NOMO-1 treated with DMSO at 0.1 percent for 48 hours (cell line): ENCODE measurements around the gene TMEM108.

Experiments used
- DNase-seq: peaks from one replicate; lab custom pipeline; 2025; ENCODE audit not compliant: unreplicated experiment; lab: John Stamatoyannopoulos, UW

Gene TMEM108

GRCh38 chr3:133115176-133115575, 77.0 kb downstream of the TMEM108 start:
- no peak for DNase-seq

DNA sequence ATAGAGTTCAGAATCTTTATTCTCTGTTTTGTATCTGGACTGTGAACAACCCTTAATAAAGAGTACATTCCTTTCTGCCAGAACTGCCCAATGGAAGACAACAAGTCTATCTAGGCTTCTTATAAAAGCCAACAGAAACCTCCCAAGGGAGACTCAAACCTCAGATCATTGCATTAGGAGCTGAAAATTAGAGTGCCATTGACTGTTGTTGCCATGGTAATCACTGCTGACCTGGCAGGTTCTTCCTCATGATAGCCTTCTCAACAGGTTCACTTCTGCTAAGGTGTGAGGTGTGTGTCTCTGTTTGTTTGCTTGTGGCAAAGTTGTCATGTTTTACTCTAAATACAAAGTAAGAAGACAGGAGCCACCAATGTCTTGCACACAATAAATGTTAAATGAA, 79.2 kb downstream of the TMEM108 start:
- no peak for DNase-seq

DNA sequence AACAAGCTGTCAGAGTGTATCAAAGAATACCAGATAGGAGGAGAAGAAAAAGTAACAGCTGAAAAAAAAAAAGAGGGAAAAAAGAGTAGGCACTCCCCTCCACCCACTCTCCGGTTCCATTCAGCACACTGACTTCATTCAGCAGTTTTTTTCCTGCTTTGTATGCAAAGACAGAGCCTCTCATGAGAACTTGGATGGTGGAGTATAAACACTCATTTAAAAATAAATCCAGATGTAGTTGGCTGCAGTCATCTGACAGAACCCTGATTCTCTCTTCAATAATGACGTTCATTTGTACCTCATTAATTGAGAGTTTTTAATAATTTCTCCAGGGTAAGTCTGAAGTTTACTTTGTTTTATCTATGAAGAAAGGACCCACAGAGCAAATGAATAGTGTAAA, 81.0 kb downstream of the TMEM108 start:
- DNase-seq = no peak

DNA sequence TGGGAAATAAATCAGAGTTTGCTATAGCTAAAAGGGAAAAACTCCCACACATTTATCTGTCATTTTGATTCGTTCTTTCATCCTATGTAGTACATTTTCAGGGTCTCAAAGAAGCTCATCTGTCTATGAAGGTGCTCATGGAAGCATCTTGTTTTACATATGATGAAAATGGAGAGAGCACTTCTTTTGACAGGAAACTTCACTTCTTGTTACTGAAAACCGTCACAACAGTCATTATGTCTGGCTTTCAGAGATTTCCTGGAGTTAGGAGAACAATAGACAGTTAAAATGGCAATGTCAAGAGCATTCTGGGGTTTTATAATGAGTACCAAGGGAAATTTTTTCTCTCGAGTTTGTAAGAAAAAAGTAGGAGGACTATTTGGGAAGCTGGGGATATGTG, 83.3 kb downstream of the TMEM108 start:
- no peak for DNase-seq

- no peak for DNase-seq
These were observed 85.4 kb downstream of the TMEM108 start for GRCh38 chr3:133123636-133124035.

GRCh38 chr3:133124511-133124910, 86.3 kb downstream of the TMEM108 start:
- DNase-seq = no peak

GRCh38 chr3:133125171-133125570, 87.0 kb downstream of the TMEM108 start:
- no peak for DNase-seq

- no peak for DNase-seq
These were observed 87.6 kb downstream of the TMEM108 start for GRCh38 chr3:133125802-133126201.

DNA sequence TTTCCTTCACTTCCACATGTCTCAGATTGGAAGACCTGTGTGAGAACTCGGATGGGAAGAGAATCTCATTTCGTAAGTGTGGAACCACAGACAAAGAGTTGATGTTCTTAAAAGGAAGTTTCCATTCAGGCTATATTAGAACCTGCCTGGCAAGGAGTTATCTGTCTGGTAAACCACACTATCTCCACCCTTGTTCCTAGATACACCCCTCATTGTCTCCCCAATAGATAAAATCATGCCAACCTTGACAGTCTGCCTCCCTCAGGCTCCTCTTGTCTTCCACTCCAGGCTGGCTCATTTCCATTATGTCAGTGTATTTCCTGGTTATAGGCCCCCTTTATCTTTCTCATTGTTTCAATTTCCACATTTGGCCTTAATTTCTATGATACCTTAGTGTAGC, 89.2 kb downstream of the TMEM108 start:
- no peak for DNase-seq

- DNase-seq = no peak
These were observed 92.0 kb downstream of the TMEM108 start for GRCh38 chr3:133130168-133130567.

GRCh38 chr3:133135306-133135705, 97.1 kb downstream of the TMEM108 start:
- no peak for DNase-seq

- DNase-seq = no peak
These were observed 98.2 kb downstream of the TMEM108 start for GRCh38 chr3:133136114-133137041.

GRCh38 chr3:133137042-133137996, 99.1 kb downstream of the TMEM108 start:
- no peak for DNase-seq

- DNase-seq = peak; percentile 59
These were observed 99.8 kb downstream of the TMEM108 start for GRCh38 chr3:133138017-133138416.

DNA sequence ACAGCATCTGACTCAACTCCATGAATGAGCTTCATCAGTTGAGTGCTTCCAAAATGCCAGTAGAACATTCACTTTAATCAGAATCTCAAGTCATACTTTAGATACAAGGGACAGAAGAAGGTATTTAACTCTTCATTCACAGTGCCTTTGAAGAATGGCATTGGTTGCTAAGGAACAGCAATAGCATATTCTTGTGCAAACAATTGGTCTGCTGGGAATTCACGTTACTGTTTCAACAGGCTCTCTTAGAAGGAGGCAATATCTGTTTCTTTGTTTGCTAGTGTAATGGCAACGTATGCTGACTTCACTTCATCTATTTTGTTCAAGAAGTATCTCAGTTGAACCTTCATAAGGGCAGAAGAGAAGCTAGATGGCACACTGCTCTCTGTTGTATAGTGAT, 113.9 kb downstream of the TMEM108 start:
- DNase-seq = no peak

DNA sequence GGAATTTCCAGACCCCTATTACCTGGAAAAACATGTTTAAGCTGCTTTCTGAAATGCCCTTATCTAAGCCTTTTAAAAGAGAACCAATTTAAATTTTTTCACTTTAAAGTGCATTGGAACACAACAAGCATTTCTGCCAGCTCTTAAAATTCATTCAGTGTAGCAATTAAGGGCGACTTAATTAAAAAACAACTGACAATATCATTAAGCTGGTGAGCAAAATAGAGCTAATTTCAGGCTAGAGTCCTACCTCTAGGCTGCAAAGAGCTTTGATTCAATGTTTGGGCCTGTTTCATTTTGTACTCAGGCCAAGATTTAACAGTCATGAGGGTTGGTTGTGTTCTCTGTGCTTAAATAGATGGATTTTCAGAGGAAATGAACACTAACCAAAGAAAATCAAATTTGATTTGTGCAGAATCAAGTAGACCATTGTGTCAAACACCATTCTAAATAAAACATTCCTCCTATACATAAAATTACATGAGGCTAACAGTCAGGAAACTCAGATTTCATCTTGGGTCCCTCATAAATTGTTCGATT, 114.6 kb downstream of the TMEM108 start:
- no peak for DNase-seq

GRCh38 chr3:133153382-133153781, 115.2 kb downstream of the TMEM108 start:
- peak; percentile 39 for DNase-seq

DNA sequence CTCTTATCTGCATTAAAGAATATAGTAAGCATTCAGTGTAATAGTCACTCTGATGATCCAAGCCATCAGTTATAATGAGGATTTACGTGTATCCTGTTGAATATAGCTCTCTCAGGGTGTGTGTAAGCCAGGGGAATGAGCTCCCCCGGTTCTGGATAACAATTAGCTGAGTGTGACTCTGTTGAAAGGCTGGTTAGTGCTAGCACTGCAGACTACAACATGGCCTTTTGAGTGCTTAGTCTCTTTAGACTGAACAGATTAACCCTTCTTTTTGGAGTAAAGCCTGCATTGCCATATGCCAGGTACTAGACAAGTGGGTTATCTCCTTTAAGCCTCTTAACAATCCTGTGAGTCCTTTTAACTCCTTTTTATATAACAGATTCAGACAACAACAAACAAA, 119.5 kb downstream of the TMEM108 start:
- DNase-seq = no peak

DNA sequence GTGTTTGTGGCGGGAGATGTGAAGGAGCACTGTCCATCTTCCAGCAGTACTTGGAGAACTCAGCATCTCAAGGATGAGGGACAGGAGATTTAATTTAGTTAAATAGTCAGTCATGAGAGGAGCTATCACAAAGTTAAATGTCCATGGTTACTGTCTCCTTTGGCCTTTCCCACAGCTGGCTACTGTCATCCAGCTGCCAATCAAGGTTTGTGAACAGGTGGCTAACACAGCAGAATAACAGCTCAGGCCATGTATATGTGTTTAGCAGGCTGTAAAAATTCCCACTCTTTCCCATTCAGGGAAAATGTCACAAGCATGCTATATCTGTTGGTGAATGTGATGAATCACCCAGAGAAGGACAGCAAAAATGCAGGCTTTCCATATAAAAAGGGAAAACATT, 120.5 kb downstream of the TMEM108 start:
- no peak for DNase-seq

DNA sequence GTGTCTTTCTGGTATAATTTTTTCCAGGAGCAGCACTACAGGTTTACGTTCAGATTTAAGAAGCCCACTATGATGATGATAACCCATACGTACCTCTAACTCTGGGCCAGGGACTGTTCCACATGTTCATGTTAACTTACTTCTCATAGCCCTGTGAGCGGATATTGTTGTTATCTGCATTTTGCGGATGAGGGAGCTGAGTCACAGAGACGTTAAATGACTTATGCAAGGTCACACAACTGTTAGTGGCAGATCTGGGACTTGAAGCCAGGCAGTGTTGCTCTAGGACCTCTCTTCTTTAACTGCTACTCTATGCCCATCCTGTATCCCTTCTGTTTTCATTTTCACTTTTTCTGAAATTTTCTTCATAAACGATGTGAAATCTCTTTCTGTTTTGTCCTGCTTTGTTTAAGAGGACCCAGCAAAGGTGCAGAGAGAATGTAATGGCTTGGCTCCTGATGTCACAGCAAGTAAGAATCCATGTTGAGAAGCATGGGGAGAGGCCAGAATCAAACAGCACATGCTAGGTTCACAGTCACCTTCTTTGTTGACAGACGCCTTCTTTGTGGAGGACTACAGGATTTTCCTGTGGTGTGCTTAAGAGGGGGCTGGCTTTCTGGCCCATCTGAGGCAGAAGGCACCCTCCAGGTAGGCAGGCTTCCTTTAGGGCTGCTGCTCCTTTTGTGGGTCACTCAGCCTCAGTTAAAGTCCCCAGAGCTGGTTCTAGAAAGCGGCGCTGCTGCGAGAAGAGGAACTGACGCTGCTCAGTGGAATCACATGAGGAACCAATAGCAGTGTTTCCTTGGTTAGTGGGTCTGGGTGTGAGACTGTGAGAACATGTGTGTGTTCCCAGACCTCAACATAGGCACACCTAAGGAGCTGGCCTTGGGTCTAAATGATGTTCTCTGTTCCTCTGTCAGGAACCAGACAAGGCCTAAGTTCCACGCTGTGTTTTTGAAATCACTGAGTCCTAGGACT, 121.6 kb downstream of the TMEM108 start:
- no peak for DNase-seq
